Measurements from ENCODE around the gene LCK. TPM values are rescaled to one million over a fixed set of nuclear protein-coding genes. Genes with fewer than 3 reads are reported as not detected.

The LCK gene
- total and polyA plus RNA-seq, 9 of the 15 experiments (the other 6 are each of a cell fraction or from before 2014, with no cell fraction given): 0.04 to 0.47 (median 0.13) TPM; not detected in 6

- TF ChIP-seq CTCF (IDR thresholded peaks at IDR 0.05 in 2 of 3, conservative IDR thresholded peaks at IDR 0.05 in 1 of 3; ENCODE audit: insufficient read depth in 2 of 3, low read depth in 1 of 3, low read length in 3 of 3) (no peak), RAD21 (CRISPR knock-in tag; conservative IDR thresholded peaks at IDR 0.05 in 1 of 2, IDR thresholded peaks at IDR 0.05 in 1 of 2) (peak in 1 of 2 experiments; percentile 9; a peak in 1 of 4 replicates), HMGN3 (IDR thresholded peaks at IDR 0.05; ENCODE audit: borderline replicate concordance, extremely low read depth, insufficient read length, low read depth, low read length) (no peak), FOXK1 (CRISPR knock-in tag; IDR thresholded peaks at IDR 0.05; ENCODE audit: borderline replicate concordance) (no peak), ZNF316 (IDR thresholded peaks at IDR 0.05) (no peak), TGIF2 (CRISPR knock-in tag; IDR thresholded peaks at IDR 0.05) (no peak), CBFA2T3 (IDR thresholded peaks at IDR 0.05) (no peak), CREM (IDR thresholded peaks at IDR 0.05; ENCODE audit: low read depth) (no peak), MEIS2 (IDR thresholded peaks at IDR 0.05; ENCODE audit: partially characterized antibody) (no peak), MTA1 (IDR thresholded peaks at IDR 0.05; ENCODE audit: borderline replicate concordance) (peak; percentile 52; the same call in 1 of the 2 replicates), SNIP1 (IDR thresholded peaks at IDR 0.05; ENCODE audit: low read depth) (no peak), HDGF (IDR thresholded peaks at IDR 0.05) (peak; percentile 74; the same call in 1 of the 2 replicates), ZNF717 (CRISPR knock-in tag; IDR thresholded peaks at IDR 0.05) (no peak), THAP7 (CRISPR knock-in tag; IDR thresholded peaks at IDR 0.05) (no peak), ZNF584 (CRISPR knock-in tag; IDR thresholded peaks at IDR 0.05; ENCODE audit: low read depth) (no peak), GTF2F1 (IDR thresholded peaks at IDR 0.05; ENCODE audit: low read depth, low read length) (no peak), DPF2 (IDR thresholded peaks at IDR 0.05) (peak; percentile 40; the same call in 1 of the 2 replicates), TFAP4 (CRISPR knock-in tag; IDR thresholded peaks at IDR 0.05; ENCODE audit: borderline replicate concordance) (peak; percentile 65; the same call in 1 of the 2 replicates), ILF3 (IDR thresholded peaks at IDR 0.05; ENCODE audit: borderline replicate concordance) (no peak), ZNF408 (CRISPR knock-in tag; IDR thresholded peaks at IDR 0.05; ENCODE audit: low read depth) (no peak)
- TF ChIP-seq, protein P1, sequence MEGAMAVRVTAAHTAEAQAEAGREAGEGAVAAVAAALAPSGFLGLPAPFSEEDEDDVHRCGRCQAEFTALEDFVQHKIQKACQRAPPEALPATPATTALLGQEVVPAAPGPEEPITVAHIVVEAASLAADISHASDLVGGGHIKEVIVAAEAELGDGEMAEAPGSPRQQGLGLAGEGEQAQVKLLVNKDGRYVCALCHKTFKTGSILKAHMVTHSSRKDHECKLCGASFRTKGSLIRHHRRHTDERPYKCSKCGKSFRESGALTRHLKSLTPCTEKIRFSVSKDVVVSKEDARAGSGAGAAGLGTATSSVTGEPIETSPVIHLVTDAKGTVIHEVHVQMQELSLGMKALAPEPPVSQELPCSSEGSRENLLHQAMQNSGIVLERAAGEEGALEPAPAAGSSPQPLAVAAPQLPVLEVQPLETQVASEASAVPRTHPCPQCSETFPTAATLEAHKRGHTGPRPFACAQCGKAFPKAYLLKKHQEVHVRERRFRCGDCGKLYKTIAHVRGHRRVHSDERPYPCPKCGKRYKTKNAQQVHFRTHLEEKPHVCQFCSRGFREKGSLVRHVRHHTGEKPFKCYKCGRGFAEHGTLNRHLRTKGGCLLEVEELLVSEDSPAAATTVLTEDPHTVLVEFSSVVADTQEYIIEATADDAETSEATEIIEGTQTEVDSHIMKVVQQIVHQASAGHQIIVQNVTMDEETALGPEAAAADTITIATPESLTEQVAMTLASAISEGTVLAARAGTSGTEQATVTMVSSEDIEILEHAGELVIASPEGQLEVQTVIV (CRISPR knock-in tag; IDR thresholded peaks at IDR 0.05; ENCODE audit: borderline replicate concordance): no peak
- TF ChIP-seq, protein P2, sequence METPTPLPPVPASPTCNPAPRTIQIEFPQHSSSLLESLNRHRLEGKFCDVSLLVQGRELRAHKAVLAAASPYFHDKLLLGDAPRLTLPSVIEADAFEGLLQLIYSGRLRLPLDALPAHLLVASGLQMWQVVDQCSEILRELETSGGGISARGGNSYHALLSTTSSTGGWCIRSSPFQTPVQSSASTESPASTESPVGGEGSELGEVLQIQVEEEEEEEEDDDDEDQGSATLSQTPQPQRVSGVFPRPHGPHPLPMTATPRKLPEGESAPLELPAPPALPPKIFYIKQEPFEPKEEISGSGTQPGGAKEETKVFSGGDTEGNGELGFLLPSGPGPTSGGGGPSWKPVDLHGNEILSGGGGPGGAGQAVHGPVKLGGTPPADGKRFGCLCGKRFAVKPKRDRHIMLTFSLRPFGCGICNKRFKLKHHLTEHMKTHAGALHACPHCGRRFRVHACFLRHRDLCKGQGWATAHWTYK (CRISPR knock-in tag; IDR thresholded peaks at IDR 0.05): no peak
These were observed 8.7 kb upstream of the LCK start (continued) for GRCh38 chr1:32242341-32242851.

Data from K562 (cell line).